GM19328 (cell line): ENCODE measurements around the gene GBF1.

ENCODE experiments used
- ATAC-seq: cut with Tn5 transposase; IDR thresholded peaks from one replicate; pipeline ENCODE4 v1.9.1; 2021; ENCODE audit warnings: mild to moderate bottlenecking, moderate library complexity; ENCODE audit not compliant: unreplicated experiment

GBF1 gene

GRCh38 chr10:102334101-102334500, 88.8 kb downstream of the GBF1 start:
- ATAC-seq, result no peak

GRCh38 chr10:102335184-102335583, 89.9 kb downstream of the GBF1 start:
- ATAC-seq, result no peak

- ATAC-seq, result no peak
These were observed 95.8 kb downstream of the GBF1 start for GRCh38 chr10:102341038-102341688.

GRCh38 chr10:102342458-102342857, 97.1 kb downstream of the GBF1 start:
- no peak for ATAC-seq

GRCh38 chr10:102342958-102343357, 97.6 kb downstream of the GBF1 start:
- no peak for ATAC-seq

GRCh38 chr10:102344067-102344466, 98.7 kb downstream of the GBF1 start:
- ATAC-seq, result no peak

GRCh38 chr10:102347236-102347828, 102.0 kb downstream of the GBF1 start:
- no peak for ATAC-seq

- no peak for ATAC-seq
These were observed 106.9 kb downstream of the GBF1 start for GRCh38 chr10:102352066-102352715.

GRCh38 chr10:102354451-102354850, 109.1 kb downstream of the GBF1 start:
- no peak for ATAC-seq

GRCh38 chr10:102358712-102359382, 113.5 kb downstream of the GBF1 start:
- no peak for ATAC-seq

- no peak for ATAC-seq
These were observed 122.1 kb downstream of the GBF1 start for GRCh38 chr10:102367441-102367840.

GRCh38 chr10:102368077-102368476, 122.7 kb downstream of the GBF1 start:
- ATAC-seq, result no peak

GRCh38 chr10:102371295-102371694, 126.0 kb downstream of the GBF1 start:
- ATAC-seq, result no peak

GRCh38 chr10:102375250-102375649, 129.9 kb downstream of the GBF1 start:
- ATAC-seq, result no peak

GRCh38 chr10:102375867-102376266, 130.5 kb downstream of the GBF1 start:
- ATAC-seq, result no peak

GRCh38 chr10:102376901-102377300, 131.6 kb downstream of the GBF1 start:
- no peak for ATAC-seq

GRCh38 chr10:102379383-102379782, 134.1 kb downstream of the GBF1 start:
- no peak for ATAC-seq

GRCh38 chr10:102381983-102382382, 136.7 kb downstream of the GBF1 start:
- ATAC-seq, result no peak

GRCh38 chr10:102382871-102383270, 137.5 kb downstream of the GBF1 start:
- no peak for ATAC-seq

- no peak for ATAC-seq
These were observed 138.7 kb downstream of the GBF1 start for GRCh38 chr10:102384053-102384452.

- ATAC-seq, result no peak
These were observed 139.5 kb downstream of the GBF1 start for GRCh38 chr10:102384606-102385429.
